Mucosa of stomach (tissue), 1 donor: Measurements from ENCODE around the gene IFI27L2.
A peak's percentile ranks its signal among the peaks of the same experiment; 100 is the strongest.

Experiments
- H3K27me3 ChIP-seq: one replicate; pipeline ENCODE4 v1.7.0; 2013; ENCODE audit warnings: mild to moderate bottlenecking, low read length; ENCODE audit not compliant: control insufficient read depth, insufficient read depth
- H3K36me3 ChIP-seq: one replicate; pipeline ENCODE4 v1.7.0; 2013; ENCODE audit warnings: low read length; ENCODE audit not compliant: control insufficient read depth, insufficient read depth
- H3K4me1 ChIP-seq: one replicate; pipeline ENCODE4 v1.7.0; 2013; ENCODE audit warnings: mild to moderate bottlenecking, low read length; ENCODE audit not compliant: control insufficient read depth, insufficient read depth
- H3K4me3 ChIP-seq: one replicate; pipeline ENCODE4 v1.7.0; 2013; ENCODE audit warnings: low read length
- H3K9ac ChIP-seq: one replicate; pipeline ENCODE4 v1.7.0; 2013; ENCODE audit warnings: mild to moderate bottlenecking, low read length, moderate library complexity
- H3K9me3 ChIP-seq: one replicate; pipeline ENCODE4 v1.7.0; 2013; ENCODE audit warnings: mild to moderate bottlenecking, low read length, moderate library complexity; ENCODE audit not compliant: control insufficient read depth
- donor health status: Pancreatic carcinoma.

IFI27L2 gene

GRCh38 chr14:94129111-94129757, at the start of gene IFI27L2:
Gene IFI27L2 (minus strand): TSS chr14:94129604. CDS start chr14:94129564, 40 bp downstream.
- Histone ChIP-seq H3K4me1 (peaks cover 18% of the 10 kb centered on the region), H3K9ac (peak within 1 kb of the TSS; percentile 72), H3K36me3 (no peaks in the 10 kb centered on the region), H3K9me3 (no peaks in the 10 kb centered on the region), H3K4me3 (peak within 1 kb of the TSS; percentile 37), H3K27me3 (no peaks in the 10 kb centered on the region)

DNA sequence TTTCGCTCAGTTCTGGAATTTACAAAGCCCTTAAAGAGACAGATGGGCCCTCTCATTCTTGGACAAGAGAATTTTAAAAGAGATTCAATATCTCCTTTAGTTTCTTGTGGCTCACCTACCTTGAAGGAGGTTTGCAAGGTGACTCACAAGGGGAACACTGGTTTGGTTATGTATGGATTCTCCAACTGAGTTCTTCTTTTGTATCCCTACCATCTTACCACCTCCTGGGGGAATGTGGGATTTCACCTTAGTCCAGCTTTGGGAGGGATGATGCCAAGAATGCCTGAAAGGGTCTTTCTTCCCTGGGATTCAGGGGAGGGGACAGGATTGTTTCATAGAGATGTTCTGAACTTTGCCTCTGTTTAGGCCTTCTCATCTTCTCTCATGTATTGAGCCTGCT, 48.4 kb upstream of the IFI27L2 start:
- H3K36me3 ChIP-seq, result no peaks in the 10 kb centered on the region
- peaks cover 42% of the 10 kb centered on the region for H3K27me3 ChIP-seq
- H3K9ac ChIP-seq, result no peak overlapping the region
- no peaks in the 10 kb centered on the region for H3K4me1 ChIP-seq
- no peaks in the 10 kb centered on the region for H3K9me3 ChIP-seq
- H3K4me3 ChIP-seq, result no peak overlapping the region

DNA sequence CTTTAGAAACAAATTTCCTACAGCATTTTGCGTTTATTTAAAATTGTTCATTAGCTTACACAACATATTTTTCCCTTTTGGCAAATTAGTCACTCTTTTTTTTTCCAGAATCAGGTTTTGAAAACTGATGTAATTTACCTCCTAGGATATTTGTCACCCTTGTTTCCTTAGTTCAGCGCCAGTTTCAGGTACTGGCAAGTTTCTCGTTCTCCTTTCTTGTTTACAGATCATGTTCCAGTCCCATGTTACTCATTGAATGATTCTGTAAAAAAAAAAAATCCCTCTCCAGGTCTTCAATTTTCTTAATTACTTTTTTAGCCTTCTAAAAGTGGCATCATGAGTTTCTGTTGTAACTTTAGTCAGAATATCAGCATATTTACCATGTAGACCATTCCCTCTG, 47.4 kb upstream of the IFI27L2 start:
- no peak overlapping the region for H3K9ac ChIP-seq
- no peaks in the 10 kb centered on the region for H3K9me3 ChIP-seq
- H3K4me3 ChIP-seq, result no peak overlapping the region
- H3K36me3 ChIP-seq, result no peaks in the 10 kb centered on the region
- peaks cover 46% of the 10 kb centered on the region for H3K27me3 ChIP-seq
- no peaks in the 10 kb centered on the region for H3K4me1 ChIP-seq

- Histone ChIP-seq H3K4me3 (no peak overlapping the region), H3K9ac (no peak overlapping the region), H3K27me3 (peaks cover 53% of the 10 kb centered on the region), H3K9me3 (no peaks in the 10 kb centered on the region), H3K4me1 (no peaks in the 10 kb centered on the region), H3K36me3 (no peaks in the 10 kb centered on the region)
Observed at GRCh38 chr14:94175747-94176146, 46.3 kb upstream of the IFI27L2 start.

GRCh38 chr14:94175011-94175745, 45.8 kb upstream of the IFI27L2 start:
- Histone ChIP-seq H3K9me3 (no peaks in the 10 kb centered on the region), H3K36me3 (no peaks in the 10 kb centered on the region), H3K4me1 (no peaks in the 10 kb centered on the region), H3K27me3 (peaks cover 53% of the 10 kb centered on the region), H3K4me3 (no peak overlapping the region), H3K9ac (no peak overlapping the region)

- H3K9ac ChIP-seq, result no peak overlapping the region
- H3K27me3 ChIP-seq, result peaks cover 53% of the 10 kb centered on the region
- no peak overlapping the region for H3K4me3 ChIP-seq
- no peaks in the 10 kb centered on the region for H3K4me1 ChIP-seq
- no peaks in the 10 kb centered on the region for H3K36me3 ChIP-seq
- no peaks in the 10 kb centered on the region for H3K9me3 ChIP-seq
Observed at GRCh38 chr14:94174604-94175010, 45.2 kb upstream of the IFI27L2 start.

GRCh38 chr14:94173885-94174603, 44.6 kb upstream of the IFI27L2 start, which contains the start of gene PPP4R4:
Gene PPP4R4 (plus strand): TSS chr14:94174322. CDS start chr14:94174466, 144 bp downstream.
- Histone ChIP-seq H3K27me3 (peaks cover 53% of the 10 kb centered on the region), H3K9ac (no peak within 1 kb of the TSS), H3K4me1 (no peaks in the 10 kb centered on the region), H3K36me3 (no peaks in the 10 kb centered on the region), H3K4me3 (no peak within 1 kb of the TSS), H3K9me3 (no peaks in the 10 kb centered on the region)

DNA sequence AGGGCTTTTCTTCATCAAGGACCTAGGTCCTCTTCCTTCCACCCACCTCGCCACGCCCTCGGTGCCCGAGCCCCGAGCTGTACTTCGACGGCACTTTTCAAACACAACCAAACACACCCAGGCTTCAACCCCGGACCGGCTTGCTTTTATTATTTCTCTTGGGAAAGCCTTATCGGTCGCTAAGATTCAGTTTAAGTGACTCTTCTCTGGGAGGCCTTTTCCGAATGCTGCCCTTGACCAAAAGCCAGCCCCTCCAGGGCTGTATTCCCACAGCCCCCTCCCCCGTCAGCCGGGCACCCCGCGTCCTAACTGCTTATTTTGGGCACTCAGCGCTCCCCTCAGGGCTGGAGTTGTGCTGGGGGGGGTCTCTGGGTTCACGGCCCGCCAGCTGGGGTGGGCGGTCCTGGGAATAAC, 44.1 kb upstream of the IFI27L2 start:
- Histone ChIP-seq H3K4me1 (no peaks in the 10 kb centered on the region), H3K36me3 (no peaks in the 10 kb centered on the region), H3K9me3 (no peaks in the 10 kb centered on the region), H3K9ac (no peak overlapping the region), H3K27me3 (peaks cover 53% of the 10 kb centered on the region), H3K4me3 (no peak overlapping the region)

GRCh38 chr14:94172545-94172944, 43.1 kb upstream of the IFI27L2 start:
- peaks cover 49% of the 10 kb centered on the region for H3K27me3 ChIP-seq
- H3K4me1 ChIP-seq, result no peaks in the 10 kb centered on the region
- no peaks in the 10 kb centered on the region for H3K9me3 ChIP-seq
- no peaks in the 10 kb centered on the region for H3K36me3 ChIP-seq
- no peak overlapping the region for H3K4me3 ChIP-seq
- H3K9ac ChIP-seq, result no peak overlapping the region

- H3K9ac ChIP-seq, result no peak overlapping the region
- H3K4me3 ChIP-seq, result no peak overlapping the region
- peaks cover 35% of the 10 kb centered on the region for H3K27me3 ChIP-seq
- H3K4me1 ChIP-seq, result no peaks in the 10 kb centered on the region
- H3K36me3 ChIP-seq, result no peaks in the 10 kb centered on the region
- H3K9me3 ChIP-seq, result no peaks in the 10 kb centered on the region
Observed at GRCh38 chr14:94171208-94171607, 41.8 kb upstream of the IFI27L2 start.

DNA sequence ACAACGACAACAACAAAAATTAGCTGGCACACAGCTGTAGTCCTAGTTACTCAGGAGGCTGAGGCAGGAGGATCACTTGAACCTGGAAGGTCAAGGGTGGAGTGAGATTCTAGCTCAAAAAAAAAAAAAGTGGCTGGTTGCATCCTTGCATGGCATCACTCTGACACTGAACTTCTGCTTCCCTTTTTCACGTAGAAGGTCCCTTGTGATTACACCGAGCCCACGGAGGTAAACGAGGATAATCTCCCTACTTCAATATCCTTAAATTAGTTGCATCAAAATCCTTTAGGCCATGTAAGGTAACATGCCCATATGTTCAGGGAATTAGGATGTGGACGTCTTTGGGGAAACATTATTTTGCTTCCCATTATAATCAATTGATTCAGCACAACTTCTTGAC, 40.7 kb upstream of the IFI27L2 start:
- Histone ChIP-seq H3K27me3 (peaks cover 32% of the 10 kb centered on the region), H3K4me3 (no peak overlapping the region), H3K9me3 (no peaks in the 10 kb centered on the region), H3K4me1 (no peaks in the 10 kb centered on the region), H3K9ac (no peak overlapping the region), H3K36me3 (no peaks in the 10 kb centered on the region)

DNA sequence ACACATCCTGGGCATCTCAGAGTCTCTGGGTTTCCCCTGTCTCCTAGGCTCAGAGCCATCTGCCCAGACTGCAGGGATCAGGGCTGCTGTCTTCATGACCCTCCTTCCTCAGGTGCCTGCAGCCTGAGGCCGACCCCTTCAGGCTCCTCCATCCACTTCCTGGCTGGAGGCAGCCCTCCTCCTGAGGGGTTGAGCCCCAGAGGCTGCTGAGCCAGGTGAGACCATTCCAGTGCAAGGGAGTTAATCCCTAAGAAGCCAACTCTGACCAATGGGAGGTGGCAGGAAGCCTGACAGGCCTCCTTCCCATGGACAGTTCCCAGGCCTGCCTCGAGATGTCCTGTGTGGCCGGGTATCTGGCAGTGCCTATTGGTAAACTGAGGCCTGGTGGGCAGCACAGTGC, 36.3 kb upstream of the IFI27L2 start:
- peaks cover 7% of the 10 kb centered on the region for H3K27me3 ChIP-seq
- H3K4me1 ChIP-seq, result peaks cover 18% of the 10 kb centered on the region
- H3K9ac ChIP-seq, result no peak overlapping the region
- no peaks in the 10 kb centered on the region for H3K36me3 ChIP-seq
- no peaks in the 10 kb centered on the region for H3K9me3 ChIP-seq
- H3K4me3 ChIP-seq, result no peak overlapping the region
